Endothelial cell of umbilical vein (primary cell): ENCODE data around the gene MXD4. TPM values are rescaled to one million over a fixed set of nuclear protein-coding genes. Genes with fewer than 3 reads are reported as not detected.

ENCODE experiments used
- BruUV-seq: library from RNA; stranded (reverse); fragments of 400-500 nt; replicated peaks from 2 replicates; lab custom pipeline; 2021; lab: Mats Ljungman, UMichigan
- CTCF ChIA-PET: fragments of 300-600, 350-600 bp; sonication (Branson Sonifier 250); formaldehyde crosslinking; loops from one replicate; lab custom pipeline; 2021; ENCODE audit warnings: antibody characterized with exemption, inconsistent platforms; lab: Charles Lee
- POLR2A ChIA-PET: fragments of 300-600, 350-600 bp; sonication (Branson Sonifier 250); formaldehyde crosslinking; loops from one replicate; lab custom pipeline; 2021; ENCODE audit warnings: antibody characterized with exemption, inconsistent platforms; lab: Charles Lee
- DNase-seq: peaks from one replicate; pipeline ENCODE4 v3.0.0-alpha.2; 2011; ENCODE audit warnings: low read depth, low spot score
- FAIRE-seq: peaks from 2 replicates; lab custom pipeline; 2011; peaks lifted over from hg19 to GRCh38; lab: Jason Lieb, UNC
- H2AFZ ChIP-seq: 2 replicates; pipeline ENCODE4 v1.6.0; 2012; ENCODE audit warnings: low read depth, low read length, control low read depth, inconsistent platforms
- H3K27ac ChIP-seq: 2 replicates; pipeline ENCODE4 v1.5.1; 2011; ENCODE audit warnings: low read depth, mild to moderate bottlenecking, control low read depth, low read length, moderate library complexity; ENCODE audit not compliant: insufficient read depth
- H3K27me3 ChIP-seq, 2 experiments: 2 replicates each; pipeline versions ENCODE4 v1.6.0 to v1.6.1; 2011; ENCODE audit warnings: low read length in 2 of 2, mixed read lengths in 1 of 2; ENCODE audit not compliant: control insufficient read depth in 2 of 2, insufficient read depth in 2 of 2
- H3K36me3 ChIP-seq, 2 experiments: 2 replicates in 1 of 2; 3 replicates in 1 of 2; pipeline ENCODE4 v1.5.1; 2011; ENCODE audit warnings: low read length in 2 of 2, mild to moderate bottlenecking in 1 of 2, moderate library complexity in 1 of 2; ENCODE audit not compliant: control insufficient read depth in 2 of 2, insufficient read depth in 2 of 2; ENCODE audit errors: extremely low read depth in 1 of 2
- H3K4me1 ChIP-seq: 3 replicates; pipeline ENCODE4 v1.5.1; 2011; ENCODE audit warnings: mild to moderate bottlenecking, low read length; ENCODE audit not compliant: control insufficient read depth, insufficient read depth; ENCODE audit errors: extremely low read depth
- H3K4me2 ChIP-seq: 2 replicates; pipeline ENCODE4 v1.6.1; 2011; ENCODE audit warnings: low read length, control low read depth, mixed read lengths; ENCODE audit not compliant: insufficient read depth
- H3K4me3 ChIP-seq, 3 experiments: fragments of 200-600 bp in 1 of 3; sonication (generic), shearing (Covaris generic) in 1 of 3; replicated peaks in 1 of 3; 2 replicates each; pipeline ENCODE4 v1.5.1; 2011 to 2016; ENCODE audit warnings: control low read depth in 3 of 3, low read length in 3 of 3, mild to moderate bottlenecking in 2 of 3, inconsistent platforms in 1 of 3, low read depth in 1 of 3, moderate library complexity in 1 of 3; ENCODE audit not compliant: insufficient read depth in 1 of 3
- H3K79me2 ChIP-seq: 2 replicates; pipeline ENCODE4 v1.6.0; 2012; ENCODE audit warnings: low read length, inconsistent platforms; ENCODE audit not compliant: control insufficient read depth, insufficient read depth
- H3K9ac ChIP-seq: replicated peaks from 2 replicates; pipeline ENCODE3; 2011; ENCODE audit warnings: low read length, control low read depth; ENCODE audit not compliant: insufficient read depth; ENCODE audit errors: extremely low read depth
- H3K9me1 ChIP-seq: replicated peaks from 3 replicates; pipeline ENCODE4 v1.6.0; 2011; ENCODE audit warnings: mild to moderate bottlenecking, low read length; ENCODE audit not compliant: control insufficient read depth, insufficient read depth; ENCODE audit errors: extremely low read depth
- H3K9me3 ChIP-seq: replicated peaks from 2 replicates; pipeline ENCODE4 v1.5.1; 2012; ENCODE audit warnings: low read length, inconsistent platforms; ENCODE audit not compliant: control insufficient read depth, insufficient read depth
- H4K20me1 ChIP-seq: replicated peaks from 2 replicates; pipeline ENCODE3; 2011; ENCODE audit warnings: mild to moderate bottlenecking, low read length; ENCODE audit not compliant: control insufficient read depth, insufficient read depth; ENCODE audit errors: extremely low read depth
- CTCF ChIP-seq, 2 donors: IDR thresholded peaks; 1 replicate in 1 of 2; 2 replicates in 1 of 2; pipeline ENCODE4 v1.5.1; 2011; ENCODE audit warnings: low read length in 2 of 2, mild to moderate bottlenecking in 2 of 2, moderate library complexity in 2 of 2, control low read depth in 1 of 2, inconsistent platforms in 1 of 2, low read depth in 1 of 2; ENCODE audit not compliant: insufficient read depth in 1 of 2; ENCODE audit errors: extremely low read depth in 1 of 2
- EZH2 ChIP-seq: IDR thresholded peaks from 2 replicates; pipeline ENCODE4 v1.6.1; 2012; ENCODE audit warnings: borderline replicate concordance, low read depth, mild to moderate bottlenecking, moderate library complexity, low read length, inconsistent platforms; ENCODE audit not compliant: severe bottlenecking
- FOS ChIP-seq: IDR thresholded peaks from 2 replicates; pipeline ENCODE4 v1.6.1; 2011; ENCODE audit warnings: mild to moderate bottlenecking, low read length, moderate library complexity, borderline replicate concordance; ENCODE audit not compliant: insufficient read depth
- GATA2 ChIP-seq: IDR thresholded peaks from 2 replicates; pipeline ENCODE4 v1.7.0; 2011; ENCODE audit warnings: low read depth, mild to moderate bottlenecking, moderate library complexity, mixed read lengths, low read length; ENCODE audit not compliant: insufficient read length, insufficient read depth
- JUN ChIP-seq: IDR thresholded peaks from 2 replicates; pipeline ENCODE4 v1.6.1; 2011; ENCODE audit warnings: borderline replicate concordance, low read depth; ENCODE audit not compliant: insufficient read length, insufficient read depth
- MAX ChIP-seq: IDR thresholded peaks from 2 replicates; pipeline ENCODE4 v1.6.1; 2011; ENCODE audit not compliant: insufficient read depth, insufficient read length
- MYC ChIP-seq: IDR thresholded peaks from one replicate; pipeline ENCODE4 v1.6.1; 2011; ENCODE audit warnings: mild to moderate bottlenecking, low read depth, low read length
- POLR2A ChIP-seq: IDR thresholded peaks from 2 replicates; pipeline ENCODE4 v1.6.1; 2012; ENCODE audit warnings: low read depth, mild to moderate bottlenecking, control low read depth, low read length
- POLR2AphosphoS5 ChIP-seq: IDR thresholded peaks from 2 replicates; pipeline ENCODE4 v1.6.1; 2012; ENCODE audit warnings: low read depth, mild to moderate bottlenecking, control low read depth, low read length, moderate library complexity; ENCODE audit not compliant: insufficient read depth
- dilution Hi-C: fragments of 300-500 bp; cut with MboI; formaldehyde crosslinking; loops from one replicate; pipeline ENCODE4 v1.15.0; 2019; ENCODE audit warnings: low sequenced_read_pairs; ENCODE audit not compliant: extremely low pct_ligation_motif_present
- intact Hi-C: fragments of 100-400 bp; cut with micrococcal nuclease; formaldehyde crosslinking; loops from one replicate; pipeline ENCODE4 v1.10.0; 2022
- polyA plus RNA-seq, 4 experiments: library from polyadenylated mRNA; depleted of rRNA in 3 of 4; stranded (reverse) in 3 of 4; unstranded in 1 of 4; fragments of >200 nt; gene quantifications; 2 replicates each; pipeline versions ENCODE4 v1.2.1 to v1.2.3, GENCODE V29; 2011 to 2012; ENCODE audit warnings: missing spikeins in 1 of 4
- total RNA-seq: library from RNA; stranded (reverse); gene quantifications from 2 replicates; pipeline ENCODE4 v1.2.3, GENCODE V29; 2021

Gene MXD4
- total and polyA plus RNA-seq, 2 donors (not counting 3 experiments of a cell fraction or from before 2014, with no cell fraction given): 62.7 to 74.1 TPM

GRCh38 chr4:2248821-2249261 is 13.1 kb downstream of the MXD4 start:
- peaks cover 2 to 30% of the 10 kb centered on the region in 2 experiments for H3K36me3 ChIP-seq
- H4K20me1 ChIP-seq: no peaks in the 10 kb centered on the region
- no peaks in the 10 kb centered on the region for H3K9me1 ChIP-seq
- no TSS peak for BruUV-seq
- ChIA-PET POLR2A (no interaction called here), CTCF (interaction anchor here (1.0 to 1.5 kb wide), 3 partner anchors 9 to 193 kb away, joined by 3 to 4 read pairs (median 3); no protein-coding TSS in a partner anchor)
- no peak overlapping the region for H3K27ac ChIP-seq
- no peak overlapping the region for H3K4me3 ChIP-seq
- H3K27me3 ChIP-seq: no peaks in the 10 kb centered on the region
- H3K9ac ChIP-seq: no peak overlapping the region
- FAIRE-seq: no peak
- H3K79me2 ChIP-seq: no peaks in the 10 kb centered on the region
- dilution Hi-C loops: no loop called here
- H3K4me2 ChIP-seq: no peak overlapping the region
- TF ChIP-seq CTCF (IDR thresholded peaks at IDR 0.05; ENCODE audit: extremely low read depth in 1 of 2, insufficient read depth in 1 of 2, low read depth in 1 of 2, low read length in 2 of 2) (no peak), MAX (no peak), FOS (no peak), POLR2A (no peak), MYC (no peak), JUN (no peak), POLR2AphosphoS5 (no peak), EZH2 (no peak), GATA2 (no peak)
- H3K9me3 ChIP-seq: no peaks in the 10 kb centered on the region
- intact Hi-C loops: no loop called here
- DNase-seq: no peak
- no peak overlapping the region for H2AFZ ChIP-seq
- no peaks in the 10 kb centered on the region for H3K4me1 ChIP-seq
